H7 (cell line): ENCODE results near the gene KDM2B. TPM values are rescaled to one million over a fixed set of nuclear protein-coding genes. Genes with fewer than 3 reads are reported as not detected.
"Not testable (repeated sequence)": the region's sequence is repeated elsewhere in the genome, so short reads cannot be mapped to it uniquely, and the experiment has no call there.

ENCODE experiments used
- DNase-seq: peaks from one replicate; pipeline ENCODE4 v3.0.0; 2012
- H3K27me3 ChIP-seq: 2 replicates; pipeline ENCODE4 v1.6.0; 2011; ENCODE audit warnings: mild to moderate bottlenecking, low read length; ENCODE audit not compliant: control insufficient read depth, insufficient read depth
- H3K36me3 ChIP-seq: replicated peaks from 2 replicates; pipeline ENCODE4 v1.5.1; 2011; ENCODE audit warnings: low read length; ENCODE audit not compliant: control insufficient read depth, insufficient read depth
- H3K4me3 ChIP-seq: 2 replicates; pipeline ENCODE4 v1.5.1; 2011; ENCODE audit warnings: low read depth, mild to moderate bottlenecking, control low read depth, low read length, moderate library complexity; ENCODE audit not compliant: insufficient read depth
- total RNA-seq: library from RNA; depleted of rRNA; stranded (reverse); fragments of >200 nt; shearing (Covaris generic); gene quantifications from 2 replicates; pipeline ENCODE4 v1.2.3, GENCODE V29; 2014

Gene KDM2B
- total RNA-seq, 1 experiment from 2014 or later: 94.3 TPM

GRCh38 chr12:121499929-121500793, 80.7 kb downstream of the KDM2B start:
- Histone ChIP-seq H3K36me3 (peaks cover 10% of the 10 kb centered on the region), H3K27me3 (no peaks in the 10 kb centered on the region), H3K4me3 (no peak overlapping the region)
- DNase-seq: peak; percentile 91

- no peak for DNase-seq
Observed at GRCh38 chr12:121495746-121496145, 85.1 kb downstream of the KDM2B start.

GRCh38 chr12:121494093-121494787, 86.6 kb downstream of the KDM2B start:
- Histone ChIP-seq H3K36me3 (peaks cover 11% of the 10 kb centered on the region), H3K4me3 (no peak overlapping the region), H3K27me3 (no peaks in the 10 kb centered on the region)
- DNase-seq: peak; percentile 83

More at GRCh38 chr12:121495746-121496145, 85.1 kb downstream of the KDM2B start:
- Histone ChIP-seq H3K27me3 (no peaks in the 10 kb centered on the region), H3K4me3 (no peak overlapping the region), H3K36me3 (peaks cover 5% of the 10 kb centered on the region)

- Histone ChIP-seq H3K4me3 (no peak overlapping the region), H3K36me3 (peaks cover 8% of the 10 kb centered on the region), H3K27me3 (no peaks in the 10 kb centered on the region)
- DNase-seq: no peak
Observed at GRCh38 chr12:121490401-121491281, 90.2 kb downstream of the KDM2B start.

GRCh38 chr12:121489874-121490273, 90.9 kb downstream of the KDM2B start:
- no peak overlapping the region for H3K4me3 ChIP-seq
- peaks cover 8% of the 10 kb centered on the region for H3K36me3 ChIP-seq
- no peaks in the 10 kb centered on the region for H3K27me3 ChIP-seq
- DNase-seq: no peak

GRCh38 chr12:121484967-121485366, 95.9 kb downstream of the KDM2B start:
- H3K27me3 ChIP-seq: no peaks in the 10 kb centered on the region
- no peak overlapping the region for H3K4me3 ChIP-seq
- peaks cover 4% of the 10 kb centered on the region for H3K36me3 ChIP-seq
- no peak for DNase-seq

GRCh38 chr12:121484564-121484963, 96.3 kb downstream of the KDM2B start:
- H3K36me3 ChIP-seq, DNase-seq, H3K4me3 ChIP-seq, H3K27me3 ChIP-seq: not testable (repeated sequence)

GRCh38 chr12:121483949-121484348, 96.9 kb downstream of the KDM2B start:
- H3K27me3 ChIP-seq: no peaks in the 10 kb centered on the region
- peak; percentile 42 for DNase-seq
- H3K36me3 ChIP-seq: peaks cover 2% of the 10 kb centered on the region
- H3K4me3 ChIP-seq: no peak overlapping the region

GRCh38 chr12:121476477-121476876, 104.3 kb downstream of the KDM2B start:
- H3K27me3 ChIP-seq: no peaks in the 10 kb centered on the region
- no peak overlapping the region for H3K4me3 ChIP-seq
- no peaks in the 10 kb centered on the region for H3K36me3 ChIP-seq
- no peak for DNase-seq

- H3K27me3 ChIP-seq: no peaks in the 10 kb centered on the region
- no peaks in the 10 kb centered on the region for H3K36me3 ChIP-seq
- no peak overlapping the region for H3K4me3 ChIP-seq
- DNase-seq: no peak
Observed at GRCh38 chr12:121475279-121475678, 105.5 kb downstream of the KDM2B start.

- Histone ChIP-seq H3K36me3 (no peaks in the 10 kb centered on the region), H3K4me3 (no peak overlapping the region), H3K27me3 (no peaks in the 10 kb centered on the region)
- DNase-seq: no peak
Observed at GRCh38 chr12:121472150-121472905, 108.5 kb downstream of the KDM2B start.

- Histone ChIP-seq H3K4me3 (no peak overlapping the region), H3K27me3 (no peaks in the 10 kb centered on the region), H3K36me3 (no peaks in the 10 kb centered on the region)
- no peak for DNase-seq
Observed at GRCh38 chr12:121470751-121471150, 110.1 kb downstream of the KDM2B start.

GRCh38 chr12:121468499-121468801, 112.4 kb downstream of the KDM2B start:
- peaks cover 2% of the 10 kb centered on the region; the same call in 1 of the 2 replicates for H3K36me3 ChIP-seq
- no peak for DNase-seq
- H3K4me3 ChIP-seq: no peak overlapping the region
- no peaks in the 10 kb centered on the region for H3K27me3 ChIP-seq
